ENCODE results near the gene PIGU. TPM values are rescaled to one million over a fixed set of nuclear protein-coding genes. Genes with fewer than 3 reads are reported as not detected.

PIGU gene
- total and polyA plus RNA-seq, 9 of the 15 experiments (the other 6 are each of a cell fraction or from before 2014, with no cell fraction given), result 6.5 to 100 (median 28.1) TPM

DNA sequence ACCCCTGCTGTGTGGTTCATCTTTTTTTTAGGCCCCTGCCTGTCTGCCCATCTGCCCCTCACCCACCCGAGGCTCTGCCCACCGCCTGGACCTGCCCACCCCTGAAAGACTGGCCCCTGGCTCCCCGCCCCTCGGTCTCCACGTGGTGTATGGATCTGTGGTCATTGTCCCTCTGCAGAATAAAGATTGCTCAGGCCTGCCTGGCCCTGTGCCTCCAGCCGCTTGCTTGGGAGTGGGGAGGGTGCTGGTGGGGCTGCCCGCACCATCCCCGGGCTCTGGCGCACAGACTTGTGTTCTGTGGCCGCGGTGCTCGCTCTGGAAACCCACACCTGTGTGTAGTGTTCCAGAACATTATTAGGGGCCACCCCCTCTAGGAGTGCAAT is 116.8 kb downstream of the PIGU start:
- no peak for ATAC-seq
- BruUV-seq (replicated peaks), result no TSS peak

More for the DNA sequence above, 116.8 kb downstream of the PIGU start:
- ChIA-PET POLR2A (no interaction called here), CTCF (ENCODE audit: low intra/inter-chr PET ratio) (no interaction called here)
- DNase-seq (ENCODE audit: extremely low read depth in 1 of 4, low spot score in 3 of 4), result no peak
- Histone ChIP-seq H3K4me3 (no peak overlapping the region), H3K9me1 (ENCODE audit: control insufficient read depth, insufficient read depth, low read length) (no peaks in the 10 kb centered on the region), H3K4me2 (ENCODE audit: insufficient read depth, low read length) (no peak overlapping the region), H3K4me1 (replicated peaks in 1 of 2; ENCODE audit: control insufficient read depth in 2 of 2, insufficient read depth in 2 of 2, low read length in 2 of 2) (peaks cover 0 to 19% of the 10 kb centered on the region in 2 experiments; a peak in 2 of 5 replicates), H3K9ac (ENCODE audit: insufficient read depth in 1 of 2, low read depth in 2 of 2, low read length in 2 of 2) (no peak overlapping the region), H3K27me3 (ENCODE audit: control insufficient read depth in 2 of 2, insufficient read depth in 2 of 2, low read length in 2 of 2) (no peaks in the 10 kb centered on the region), H2AFZ (ENCODE audit: low read depth, low read length) (no peak overlapping the region), H4K20me1 (replicated peaks; ENCODE audit: control insufficient read depth, insufficient read depth, low read length) (no peaks in the 10 kb centered on the region), H3K79me2 (ENCODE audit: control insufficient read depth, insufficient read depth, low read length) (no peaks in the 10 kb centered on the region), H3K27ac (ENCODE audit: extremely low read depth, low read depth, low read length) (no peak overlapping the region), H3K9me3 (replicated peaks; ENCODE audit: control insufficient read depth, insufficient read depth, low read depth, low read length) (no peaks in the 10 kb centered on the region), H3K36me3 (ENCODE audit: control insufficient read depth, insufficient read depth, low read length) (peaks cover 11% of the 10 kb centered on the region; the same call in 1 of the 3 replicates)
- TF ChIP-seq HMG20A (CRISPR knock-in tag; conservative IDR thresholded peaks at IDR 0.05) (no peak), CEBPB (tag; IDR thresholded peaks at IDR 0.05) (no peak), ILF3 (IDR thresholded peaks at IDR 0.05; ENCODE audit: borderline replicate concordance) (no peak), SP1 (CRISPR knock-in tag; IDR thresholded peaks at IDR 0.05) (no peak), HDAC3 (IDR thresholded peaks at IDR 0.05; ENCODE audit: borderline replicate concordance, partially characterized antibody) (no peak)
- TF ChIP-seq, protein P1, sequence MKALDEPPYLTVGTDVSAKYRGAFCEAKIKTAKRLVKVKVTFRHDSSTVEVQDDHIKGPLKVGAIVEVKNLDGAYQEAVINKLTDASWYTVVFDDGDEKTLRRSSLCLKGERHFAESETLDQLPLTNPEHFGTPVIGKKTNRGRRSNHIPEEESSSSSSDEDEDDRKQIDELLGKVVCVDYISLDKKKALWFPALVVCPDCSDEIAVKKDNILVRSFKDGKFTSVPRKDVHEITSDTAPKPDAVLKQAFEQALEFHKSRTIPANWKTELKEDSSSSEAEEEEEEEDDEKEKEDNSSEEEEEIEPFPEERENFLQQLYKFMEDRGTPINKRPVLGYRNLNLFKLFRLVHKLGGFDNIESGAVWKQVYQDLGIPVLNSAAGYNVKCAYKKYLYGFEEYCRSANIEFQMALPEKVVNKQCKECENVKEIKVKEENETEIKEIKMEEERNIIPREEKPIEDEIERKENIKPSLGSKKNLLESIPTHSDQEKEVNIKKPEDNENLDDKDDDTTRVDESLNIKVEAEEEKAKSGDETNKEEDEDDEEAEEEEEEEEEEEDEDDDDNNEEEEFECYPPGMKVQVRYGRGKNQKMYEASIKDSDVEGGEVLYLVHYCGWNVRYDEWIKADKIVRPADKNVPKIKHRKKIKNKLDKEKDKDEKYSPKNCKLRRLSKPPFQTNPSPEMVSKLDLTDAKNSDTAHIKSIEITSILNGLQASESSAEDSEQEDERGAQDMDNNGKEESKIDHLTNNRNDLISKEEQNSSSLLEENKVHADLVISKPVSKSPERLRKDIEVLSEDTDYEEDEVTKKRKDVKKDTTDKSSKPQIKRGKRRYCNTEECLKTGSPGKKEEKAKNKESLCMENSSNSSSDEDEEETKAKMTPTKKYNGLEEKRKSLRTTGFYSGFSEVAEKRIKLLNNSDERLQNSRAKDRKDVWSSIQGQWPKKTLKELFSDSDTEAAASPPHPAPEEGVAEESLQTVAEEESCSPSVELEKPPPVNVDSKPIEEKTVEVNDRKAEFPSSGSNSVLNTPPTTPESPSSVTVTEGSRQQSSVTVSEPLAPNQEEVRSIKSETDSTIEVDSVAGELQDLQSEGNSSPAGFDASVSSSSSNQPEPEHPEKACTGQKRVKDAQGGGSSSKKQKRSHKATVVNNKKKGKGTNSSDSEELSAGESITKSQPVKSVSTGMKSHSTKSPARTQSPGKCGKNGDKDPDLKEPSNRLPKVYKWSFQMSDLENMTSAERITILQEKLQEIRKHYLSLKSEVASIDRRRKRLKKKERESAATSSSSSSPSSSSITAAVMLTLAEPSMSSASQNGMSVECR (CRISPR knock-in tag; IDR thresholded peaks at IDR 0.05), result no peak
- TF ChIP-seq, protein P2, sequence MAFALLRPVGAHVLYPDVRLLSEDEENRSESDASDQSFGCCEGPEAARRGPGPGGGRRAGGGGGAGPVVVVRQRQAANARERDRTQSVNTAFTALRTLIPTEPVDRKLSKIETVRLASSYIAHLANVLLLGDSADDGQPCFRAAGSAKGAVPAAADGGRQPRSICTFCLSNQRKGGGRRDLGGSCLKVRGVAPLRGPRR (CRISPR knock-in tag; IDR thresholded peaks at IDR 0.05), result no peak
- WGBS (ENCODE audit: insufficient coverage, low coverage, missing lambda C conversion rate), result 86% methylated on average over 9 of the region's 12 CpGs
- FAIRE-seq, result no peak
- intact Hi-C loops (cut with micrococcal nuclease), result no loop called here
- in situ Hi-C loops (cut with MboI), result no loop called here

All from K562 (cell line).